Measurements from ENCODE around the gene ZNF121.
"Not testable (repeated sequence)": the region's sequence is repeated elsewhere in the genome, so short reads cannot be mapped to it uniquely, and the experiment has no call there.

DNA sequence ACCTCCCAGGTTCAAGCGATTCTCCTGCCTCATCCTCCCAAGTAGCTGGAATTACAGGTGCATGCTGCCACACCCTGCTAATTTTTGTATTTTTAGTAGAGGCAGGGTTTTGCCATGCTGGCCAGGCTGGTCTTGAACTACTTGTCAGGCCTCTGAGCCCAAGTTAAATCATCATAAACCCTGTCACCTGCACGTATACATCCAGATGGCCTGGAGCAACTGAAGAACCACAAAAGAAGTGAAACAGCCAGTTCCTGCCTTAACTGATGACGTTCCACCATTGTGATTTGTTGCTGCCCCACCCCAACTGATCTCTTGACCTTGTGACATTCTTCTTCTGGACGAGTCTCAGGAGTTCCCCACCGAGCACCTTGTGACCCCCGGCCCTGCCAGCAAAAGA is 45.1 kb downstream of the ZNF121 start:
- TF ChIP-seq POLR2AphosphoS5 (IDR thresholded peaks at IDR 0.05; ENCODE audit: borderline replicate concordance, low read depth, low read length); EZH2 (IDR thresholded peaks at IDR 0.05): not testable (repeated sequence)

Measured in SK-N-MC (cell line).